ENCODE results near the gene KIRREL3. TPM values are rescaled to one million over a fixed set of nuclear protein-coding genes. Genes with fewer than 3 reads are reported as not detected.

KIRREL3 gene
- total RNA-seq, 2 donors from 2014 or later: 0.28 TPM; not detected in 1

- no peak overlapping the region for H3K27ac ChIP-seq
- no peaks in the 10 kb centered on the region for H3K36me3 ChIP-seq
- H3K4me1 ChIP-seq (replicated peaks): no peaks in the 10 kb centered on the region
- H3K9me3 ChIP-seq: no peaks in the 10 kb centered on the region
- intact Hi-C loops (cut with DNase I): no loop called here
- no peaks in the 10 kb centered on the region for H3K27me3 ChIP-seq (replicated peaks; ENCODE audit: insufficient read depth)
- 81% methylated on average over 2 of the region's 2 CpGs for WGBS
- H3K4me3 ChIP-seq: no peak overlapping the region
- DNase-seq (ENCODE audit: low spot score): no peak
- TF ChIP-seq POLR2A (IDR thresholded peaks at IDR 0.05) (no peak), POLR2AphosphoS5 (IDR thresholded peaks at IDR 0.05) (no peak), CTCF (IDR thresholded peaks at IDR 0.05) (no peak)
These were observed 362.8 kb downstream of the KIRREL3 start for GRCh38 chr11:126637795-126638175.

- no peak for DNase-seq (ENCODE audit: low spot score)
- H3K36me3 ChIP-seq: no peaks in the 10 kb centered on the region
- H3K27ac ChIP-seq: no peak overlapping the region
- no peak for TF ChIP-seq POLR2A (IDR thresholded peaks at IDR 0.05)
- no peak for TF ChIP-seq POLR2AphosphoS5 (IDR thresholded peaks at IDR 0.05)
- TF ChIP-seq CTCF (IDR thresholded peaks at IDR 0.05): no peak
- no peaks in the 10 kb centered on the region for H3K27me3 ChIP-seq (replicated peaks; ENCODE audit: insufficient read depth)
- no peak overlapping the region for H3K4me3 ChIP-seq
- H3K9me3 ChIP-seq: no peaks in the 10 kb centered on the region
- WGBS: 79% methylated on average over 5 of the region's 5 CpGs
- intact Hi-C loops (cut with DNase I): no loop called here
- H3K4me1 ChIP-seq (replicated peaks): no peaks in the 10 kb centered on the region
These were observed 363.4 kb downstream of the KIRREL3 start for GRCh38 chr11:126636911-126637794.

GRCh38 chr11:126635511-126635910 lies 365.1 kb downstream of the KIRREL3 start:
- TF ChIP-seq POLR2AphosphoS5 (IDR thresholded peaks at IDR 0.05): no peak
- Histone ChIP-seq H3K36me3 (no peaks in the 10 kb centered on the region), H3K4me3 (no peak overlapping the region), H3K9me3 (no peaks in the 10 kb centered on the region), H3K27me3 (replicated peaks; ENCODE audit: insufficient read depth) (no peaks in the 10 kb centered on the region), H3K4me1 (replicated peaks) (no peaks in the 10 kb centered on the region), H3K27ac (no peak overlapping the region)
- DNase-seq (ENCODE audit: low spot score): no peak
- intact Hi-C loops (cut with DNase I): no loop called here
- WGBS: 79% methylated on average over 3 of the region's 3 CpGs

- intact Hi-C loops (cut with DNase I): no loop called here
- 92% methylated on average over 2 of the region's 2 CpGs for WGBS
- Histone ChIP-seq H3K27ac (no peak overlapping the region), H3K4me3 (no peak overlapping the region), H3K27me3 (replicated peaks; ENCODE audit: insufficient read depth) (no peaks in the 10 kb centered on the region), H3K4me1 (replicated peaks) (no peaks in the 10 kb centered on the region), H3K9me3 (no peaks in the 10 kb centered on the region), H3K36me3 (no peaks in the 10 kb centered on the region)
- no peak for TF ChIP-seq CTCF (IDR thresholded peaks at IDR 0.05)
- TF ChIP-seq POLR2A (IDR thresholded peaks at IDR 0.05): no peak
- no peak for TF ChIP-seq POLR2AphosphoS5 (IDR thresholded peaks at IDR 0.05)
- no peak for DNase-seq (ENCODE audit: low spot score)
These were observed 365.6 kb downstream of the KIRREL3 start for GRCh38 chr11:126634963-126635362.

GRCh38 chr11:126633330-126633729 lies 367.2 kb downstream of the KIRREL3 start:
- Histone ChIP-seq H3K36me3 (no peaks in the 10 kb centered on the region), H3K27ac (no peak overlapping the region), H3K4me3 (no peak overlapping the region), H3K4me1 (replicated peaks) (no peaks in the 10 kb centered on the region), H3K27me3 (replicated peaks; ENCODE audit: insufficient read depth) (no peaks in the 10 kb centered on the region), H3K9me3 (no peaks in the 10 kb centered on the region)
- 39% methylated on average over 3 of the region's 3 CpGs for WGBS
- DNase-seq (ENCODE audit: low spot score): no peak
- TF ChIP-seq CTCF (IDR thresholded peaks at IDR 0.05): no peak
- TF ChIP-seq POLR2A (IDR thresholded peaks at IDR 0.05): no peak
- no peak for TF ChIP-seq POLR2AphosphoS5 (IDR thresholded peaks at IDR 0.05)
- intact Hi-C loops (cut with DNase I): no loop called here

All from prostate gland (tissue), 2 donors.